ENCODE data around the gene BBLN.

Gene BBLN

GRCh38 chr9:128151309-128152132, 8.5 kb upstream of the BBLN start:
- DNase-seq (ENCODE audit: extremely low spot score): no peak
- TF ChIP-seq CTCF (IDR thresholded peaks at IDR 0.05; ENCODE audit: control extremely low read depth, extremely low read depth, low read depth, missing control alignments): no peak
- ChIA-PET CTCF (interaction anchor here (1.1 to 1.4 kb wide), 3 partner anchors 9 to 47 kb away, joined by 3 to 5 read pairs (median 3); partner anchors contain the start of gene BBLN), POLR2A (no interaction called here)

DNA sequence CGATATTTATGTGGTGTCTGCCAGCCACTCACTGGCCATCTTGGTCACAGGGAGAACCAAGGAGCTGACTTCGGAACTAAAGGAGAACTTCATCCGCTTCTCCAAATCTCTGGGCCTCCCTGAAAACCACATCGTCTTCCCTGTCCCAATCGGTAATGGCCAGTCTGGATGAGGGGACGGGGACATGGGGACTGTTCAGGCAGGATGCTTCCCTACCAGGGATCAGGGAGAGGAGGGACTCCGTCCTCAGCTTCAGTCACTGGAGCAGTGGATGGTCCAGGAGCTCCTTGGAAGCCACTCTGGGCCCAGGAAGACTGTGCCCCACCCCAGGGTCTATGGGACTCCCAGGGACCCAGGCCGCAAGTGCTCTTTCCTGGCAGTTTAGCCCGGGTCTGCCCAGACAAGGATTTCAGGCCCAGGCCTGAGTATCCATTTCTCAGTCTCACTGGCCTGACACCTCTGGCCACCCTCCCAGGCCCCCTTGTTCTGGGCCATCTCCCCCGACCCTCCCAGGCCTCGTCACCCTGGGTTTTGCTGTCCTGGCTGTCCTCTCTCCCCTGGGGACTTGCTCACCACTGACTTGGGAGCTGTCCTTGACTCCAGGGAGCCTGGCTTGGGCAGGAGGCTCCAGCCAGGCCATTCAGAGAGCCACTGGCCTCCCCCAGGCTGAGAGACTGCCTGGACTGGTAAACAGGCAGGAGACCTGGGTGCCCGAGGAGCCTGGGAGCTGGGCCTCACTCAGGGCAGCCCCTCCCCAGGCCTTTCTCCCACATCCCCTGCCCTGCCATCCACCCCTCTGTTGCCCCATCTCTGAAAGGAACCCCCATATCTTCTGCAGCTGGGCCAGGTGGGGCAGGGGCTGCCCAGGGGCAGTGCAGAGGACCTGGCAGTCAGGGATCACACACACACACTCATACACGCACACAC, 7.7 kb upstream of the BBLN start:
- DNase-seq (ENCODE audit: extremely low spot score): no peak
- TF ChIP-seq CTCF (IDR thresholded peaks at IDR 0.05; ENCODE audit: control extremely low read depth, extremely low read depth, low read depth, missing control alignments): no peak
- CTCF ChIA-PET: interaction anchor here (1.4 kb wide), 1 partner anchor 11 kb away, joined by 3 read pairs; no protein-coding TSS in a partner anchor
- POLR2A ChIA-PET: no interaction called here

- TF ChIP-seq CTCF (IDR thresholded peaks at IDR 0.05; ENCODE audit: control extremely low read depth, extremely low read depth, low read depth, missing control alignments): no peak
- POLR2A ChIA-PET: no interaction called here
- DNase-seq (ENCODE audit: extremely low spot score): no peak
- CTCF ChIA-PET: no interaction called here
These were observed 6.8 kb upstream of the BBLN start for GRCh38 chr9:128153060-128153946.

DNA sequence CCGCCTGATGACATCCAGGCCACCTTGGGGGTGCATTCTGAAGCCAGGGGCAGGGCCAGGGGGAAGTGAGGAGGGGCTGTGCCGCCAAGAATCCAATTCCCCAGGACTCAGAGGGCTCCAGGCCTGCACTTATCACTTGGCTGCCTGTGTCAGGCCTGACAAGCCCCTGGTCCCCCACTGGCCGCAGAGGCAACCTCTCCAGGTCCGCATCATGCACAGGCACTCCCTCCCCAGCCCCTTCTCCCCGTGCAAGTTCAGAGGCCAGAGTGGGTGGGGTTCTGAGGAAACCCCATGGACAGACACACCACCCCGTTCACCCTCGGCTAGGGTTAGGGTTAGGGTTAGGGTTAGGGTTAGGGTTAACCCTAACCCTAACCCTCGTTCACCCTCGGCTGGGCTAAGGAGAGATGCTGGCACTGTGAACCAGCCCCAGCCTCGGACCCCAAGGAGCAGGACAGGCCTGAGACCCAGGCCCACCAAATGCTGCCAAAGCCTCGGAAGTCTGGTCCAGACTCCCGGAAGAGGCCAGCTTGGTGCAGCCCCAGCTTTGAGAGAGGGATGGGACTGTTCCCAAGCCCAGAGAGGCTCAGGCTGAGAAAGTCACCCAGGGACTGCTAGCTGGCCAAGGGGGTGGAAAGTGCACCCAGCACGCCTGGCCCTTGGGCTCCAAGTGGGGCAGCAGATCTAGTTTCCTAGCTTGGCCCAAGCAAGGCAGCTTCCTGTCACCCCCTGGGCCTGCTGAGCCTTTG, 5.9 kb upstream of the BBLN start:
- no peak for DNase-seq (ENCODE audit: extremely low spot score)
- ChIA-PET POLR2A (no interaction called here), CTCF (no interaction called here)
- TF ChIP-seq CTCF (IDR thresholded peaks at IDR 0.05; ENCODE audit: control extremely low read depth, extremely low read depth, low read depth, missing control alignments): no peak

- POLR2A ChIA-PET: interaction anchor here (0.6 kb wide), 1 partner anchor 29 kb away, joined by 4 read pairs; no protein-coding TSS in a partner anchor
- DNase-seq (ENCODE audit: extremely low spot score): no peak
- CTCF ChIA-PET: interaction anchor here (1.2 to 2.7 kb wide), 4 partner anchors 20 to 40 kb away, joined by 3 to 9 read pairs (median 4); partner anchors contain the start of gene CIZ1
- TF ChIP-seq CTCF (IDR thresholded peaks at IDR 0.05; ENCODE audit: control extremely low read depth, extremely low read depth, low read depth, missing control alignments): no peak
These were observed 4.1 kb upstream of the BBLN start for GRCh38 chr9:128155736-128156500.

Measured in GM10248 (cell line).